ENCODE data around the gene CCL18.
"Not testable (repeated sequence)": the region's sequence is repeated elsewhere in the genome, so short reads cannot be mapped to it uniquely, and the experiment has no call there.

The CCL18 gene

GRCh38 chr17:36072431-36073121 is 8.5 kb downstream of the CCL18 start:
- peak; percentile 66 for DNase-seq

DNA sequence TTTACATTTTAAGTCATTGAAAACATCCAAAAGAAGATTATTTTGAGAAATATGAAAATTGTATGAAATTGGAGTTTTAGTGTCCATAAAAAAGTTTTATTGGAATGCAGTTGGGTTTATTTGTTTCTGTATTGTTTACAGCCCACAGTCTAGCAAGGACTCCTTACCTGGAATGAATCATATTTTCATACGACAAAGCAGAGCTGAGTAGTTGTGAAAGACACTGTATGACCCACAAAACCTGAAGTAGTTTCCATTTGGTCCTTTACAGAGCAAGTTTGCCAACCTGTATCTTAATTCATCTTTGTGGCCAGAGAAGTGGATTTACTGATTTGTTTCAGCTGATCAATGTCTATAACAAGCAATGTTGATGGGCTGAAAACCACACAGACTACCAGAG is 10.3 kb downstream of the CCL18 start:
- no peak for DNase-seq

GRCh38 chr17:36081681-36082471 is 17.8 kb downstream of the CCL18 start:
- DNase-seq = not testable (repeated sequence)

GRCh38 chr17:36082482-36083120 is 18.5 kb downstream of the CCL18 start:
- DNase-seq = peak; percentile 43

DNA sequence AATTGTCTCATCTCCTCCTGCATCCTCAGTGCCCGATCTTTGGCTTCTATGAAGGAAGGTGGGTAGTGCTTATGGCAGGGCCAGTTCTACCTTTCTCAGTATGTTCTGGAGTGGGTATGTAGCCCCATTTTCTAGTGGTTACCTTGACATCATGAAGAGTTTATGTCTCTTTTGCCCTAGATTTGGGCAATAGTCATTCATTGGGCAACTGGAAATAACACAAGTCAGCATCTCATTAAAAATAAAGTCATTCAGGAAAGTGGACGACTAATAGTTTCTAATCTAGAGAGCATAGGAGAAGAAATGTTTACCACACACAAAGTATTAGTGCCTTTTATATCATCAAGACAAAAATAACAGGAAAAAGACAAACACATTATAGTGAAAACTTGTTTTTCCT is 19.6 kb downstream of the CCL18 start:
- DNase-seq = not testable (repeated sequence)

DNA sequence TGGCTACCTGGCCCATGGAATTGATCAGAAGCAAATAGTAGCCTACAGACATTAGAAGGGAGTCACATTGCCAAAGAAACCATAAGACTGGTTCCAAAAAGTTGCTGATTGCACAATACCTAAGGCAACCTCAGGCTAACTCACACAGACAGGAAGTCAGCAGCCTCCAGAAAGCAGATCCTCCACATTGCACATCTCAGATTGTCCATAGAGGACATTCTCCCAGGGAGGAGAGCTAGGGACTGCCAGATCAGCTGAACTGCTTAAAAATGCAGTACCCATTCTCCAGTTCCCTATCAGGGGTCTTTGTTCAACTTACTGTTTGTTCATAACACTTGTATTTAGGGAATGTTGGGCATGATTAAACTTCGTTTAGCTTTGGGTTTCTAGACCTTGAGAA is 21.7 kb downstream of the CCL18 start:
- DNase-seq = no peak

DNA sequence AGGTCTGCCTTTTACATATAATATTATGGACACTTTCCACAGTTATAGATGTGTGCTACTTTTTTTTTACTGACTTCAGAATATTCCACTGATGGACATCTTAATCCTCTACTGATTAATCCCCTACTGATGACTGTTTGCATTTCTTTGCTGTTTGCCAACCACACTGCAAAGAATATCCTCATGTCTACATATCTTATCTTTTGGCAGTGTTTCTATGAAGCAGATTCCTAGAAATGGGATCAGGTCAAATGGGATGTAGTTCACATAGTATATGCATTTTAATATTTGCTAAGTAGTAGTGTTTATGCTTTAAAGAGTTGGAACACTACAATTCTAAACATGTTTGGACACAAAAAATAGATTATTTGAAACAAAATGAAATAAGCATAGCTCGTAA is 22.7 kb downstream of the CCL18 start:
- no peak for DNase-seq

DNA sequence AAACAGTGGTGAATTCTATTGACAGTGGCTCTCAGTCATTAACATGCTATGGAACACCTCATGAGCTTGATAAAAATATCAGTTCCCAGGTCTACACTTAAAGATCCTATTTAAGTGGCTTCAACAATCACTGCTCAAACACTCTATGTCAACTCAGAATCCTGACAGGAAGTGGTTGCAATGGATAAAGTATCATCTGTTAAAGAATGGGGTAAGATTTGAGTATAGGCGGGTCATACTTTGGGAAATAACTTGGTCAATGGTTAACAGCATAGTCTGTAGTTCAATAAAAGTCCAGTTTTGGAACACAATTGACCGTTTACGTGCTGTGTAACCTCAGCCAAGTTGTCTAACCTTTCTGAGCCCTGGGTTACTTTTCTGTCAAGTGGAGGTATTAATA is 23.4 kb downstream of the CCL18 start:
- DNase-seq = not testable (repeated sequence)

- not testable (repeated sequence) for DNase-seq
Measured at GRCh38 chr17:36087897-36088572, 24.0 kb downstream of the CCL18 start.

DNA sequence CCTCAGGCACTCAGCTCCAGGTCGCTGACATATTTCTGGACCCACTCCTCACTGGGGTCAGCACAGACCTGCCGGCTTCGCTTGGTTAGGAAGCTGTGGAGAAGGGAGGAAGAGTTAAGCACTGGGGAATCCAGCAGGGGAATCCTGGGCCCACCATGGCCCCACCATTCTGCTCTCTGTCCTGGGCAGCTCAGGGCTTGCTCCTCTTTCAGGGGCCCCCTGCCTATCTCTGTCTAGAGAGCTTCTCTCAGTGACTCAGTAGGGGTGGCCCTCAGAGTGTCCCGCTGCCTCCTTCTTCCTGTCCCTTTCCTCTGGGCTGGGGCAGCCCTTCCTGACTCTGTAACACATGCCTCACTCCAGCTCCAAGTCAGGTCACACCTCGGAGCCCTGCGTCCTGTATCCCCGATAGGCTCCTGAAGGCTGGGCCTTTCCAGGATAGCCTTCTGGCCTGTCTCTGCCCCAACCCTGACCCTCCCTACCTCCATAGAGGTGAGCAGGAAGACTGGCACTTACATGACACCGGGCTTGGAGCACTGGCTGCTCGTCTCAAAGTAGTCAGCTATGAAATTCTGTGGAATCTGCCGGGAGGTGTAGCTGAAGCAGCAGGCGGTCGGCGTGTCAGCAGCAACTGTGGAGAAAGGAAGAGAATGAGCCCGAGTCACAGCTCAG is 24.7 kb downstream of the CCL18 start:
- no peak for DNase-seq

GRCh38 chr17:36089339-36089865 is 25.3 kb downstream of the CCL18 start:
- DNase-seq = no peak

GRCh38 chr17:36089888-36090836 is 26.1 kb downstream of the CCL18 start, which contains the start of gene CCL3:
TSS of gene CCL3 (minus strand) at chr17:36090143. CDS start at chr17:36090058, 85 bp downstream.
- peak; percentile 19 for DNase-seq

DNA sequence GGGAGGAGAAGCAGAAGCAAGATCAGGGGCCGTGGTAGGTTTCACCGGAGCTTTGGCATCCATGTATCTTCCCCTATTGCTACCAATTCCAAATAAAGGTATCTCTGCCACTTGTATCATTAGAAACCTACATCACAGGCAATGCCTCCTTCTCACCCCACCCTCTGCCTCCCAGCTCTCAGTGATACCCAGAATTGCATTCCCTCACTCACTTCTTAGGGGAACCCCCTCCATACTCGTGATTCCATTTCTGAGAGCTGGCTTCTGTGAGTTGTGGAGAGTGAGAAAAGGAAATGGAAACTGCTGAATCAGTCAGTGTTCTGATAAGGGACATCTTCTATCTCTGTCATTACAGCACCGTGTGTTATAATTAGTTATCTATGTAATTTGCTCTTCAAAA is 28.2 kb downstream of the CCL18 start:
- DNase-seq = no peak

DNA sequence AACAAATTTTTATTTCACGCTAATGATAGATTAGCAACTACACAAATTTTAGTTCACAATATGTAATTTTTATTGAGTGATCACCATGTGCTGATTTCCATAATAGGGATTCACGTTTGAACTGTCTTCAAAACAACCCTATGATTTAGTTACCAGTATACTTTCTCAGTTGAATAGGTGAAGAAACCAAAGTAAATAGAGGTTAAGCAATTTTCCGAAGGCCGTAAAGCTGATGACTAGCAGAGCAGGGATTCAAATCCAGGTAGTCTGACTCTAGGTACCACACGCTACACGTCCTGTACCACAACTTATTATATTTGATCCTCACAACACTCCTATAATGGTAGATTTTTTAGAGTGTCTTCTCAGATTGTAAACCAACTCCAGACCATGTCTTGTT is 28.6 kb downstream of the CCL18 start:
- not testable (repeated sequence) for DNase-seq

DNA sequence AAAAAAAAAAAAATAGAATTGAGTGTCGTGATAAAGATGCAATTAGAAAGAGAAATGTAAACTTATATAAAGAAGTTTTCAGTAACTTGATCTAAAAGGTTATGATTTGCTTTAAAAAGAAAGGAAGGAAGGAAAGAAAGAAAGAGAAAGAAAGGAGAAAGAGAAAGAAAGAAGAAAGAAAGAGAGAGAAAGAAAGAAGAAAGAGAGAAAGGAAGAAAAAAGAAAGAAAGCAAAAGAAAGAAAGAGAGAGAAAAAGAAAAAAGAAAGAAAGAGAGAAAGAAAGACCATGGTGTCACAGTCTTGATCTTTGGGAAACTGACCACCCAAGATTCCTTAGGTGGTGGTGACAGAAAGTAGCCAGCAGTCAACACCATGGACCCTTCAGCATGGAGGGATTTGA is 30.2 kb downstream of the CCL18 start:
- no peak for DNase-seq

- DNase-seq = no peak
Measured at GRCh38 chr17:36094746-36095145, 30.7 kb downstream of the CCL18 start.

DNA sequence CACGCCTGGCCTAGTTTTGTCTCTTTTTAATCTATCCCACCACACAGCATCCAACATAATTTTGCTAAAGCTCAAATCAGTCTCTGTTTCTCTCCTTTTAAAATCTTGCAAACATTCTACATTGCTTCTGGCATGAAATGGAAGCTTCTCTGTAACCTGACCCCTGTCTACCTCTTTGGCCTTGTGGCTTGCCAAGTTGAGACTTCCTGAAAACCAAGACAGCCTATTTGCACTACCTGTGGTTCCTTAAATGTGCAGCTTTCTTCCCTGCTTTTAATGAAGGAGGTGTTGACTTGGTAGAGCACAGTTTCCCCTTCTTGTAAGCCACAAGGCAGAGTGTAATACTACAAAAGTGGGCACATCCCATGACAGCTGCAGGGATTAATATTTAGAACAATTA is 31.9 kb downstream of the CCL18 start:
- no peak for DNase-seq

DNA sequence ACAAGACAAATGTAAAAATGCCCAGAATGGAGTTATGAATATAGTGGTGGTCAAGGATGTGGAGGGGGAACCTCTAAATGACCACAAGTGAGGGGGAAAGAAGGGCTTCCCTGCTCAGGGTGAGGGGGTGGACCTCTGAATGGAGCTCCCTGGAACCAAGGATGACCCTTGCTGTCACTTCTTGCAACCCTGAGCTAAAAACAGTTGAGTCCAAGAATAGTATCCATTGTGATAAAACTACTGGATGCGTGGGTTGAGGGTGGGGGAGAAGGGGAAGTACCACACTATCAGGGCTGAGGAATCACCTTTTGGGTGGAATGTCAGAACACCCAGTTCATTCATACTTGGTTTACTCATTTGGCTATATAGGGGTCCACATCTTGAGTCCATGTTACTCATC is 34.9 kb downstream of the CCL18 start:
- not testable (repeated sequence) for DNase-seq

- peak; percentile 28 for DNase-seq
Measured at GRCh38 chr17:36103401-36103975, 39.4 kb downstream of the CCL18 start, which contains the start of gene CCL4. TSS of gene CCL4 (plus strand) at chr17:36103827. CDS start at chr17:36103906, 79 bp downstream.

- DNase-seq = not testable (repeated sequence)
Measured at GRCh38 chr17:36104246-36104645, 40.2 kb downstream of the CCL18 start.
